IMR-90 (cell line): ENCODE data around the gene LEF1. TPM values are rescaled to one million over a fixed set of nuclear protein-coding genes. Genes with fewer than 3 reads are reported as not detected.

Source experiments
- ATAC-seq: fragments of 200-7000 bp; cut with Tn5 transposase; 2 replicates; pipeline ENCODE4 v1.9.1; 2020; ENCODE audit warnings: low read depth, mild to moderate bottlenecking, moderate library complexity
- BruUV-seq: library from RNA; stranded (reverse); fragments of 400-500 nt; replicated peaks from 2 replicates; lab custom pipeline; 2021; lab: Mats Ljungman, UMichigan
- CTCF ChIA-PET: fragments of 300-600 bp; formaldehyde crosslinking; extraction: SDS; loops from one replicate; lab custom pipeline; 2021; ENCODE audit warnings: antibody characterized with exemption; lab: Yijun Ruan, JAX
- POLR2A ChIA-PET: fragments of 300-600 bp; sonication (Branson Sonifier 250); formaldehyde crosslinking; loops from one replicate; lab custom pipeline; 2022; ENCODE audit warnings: antibody characterized with exemption; ENCODE audit not compliant: unreplicated experiment; lab: Charles Lee
- DNase-seq: peaks from one replicate; pipeline ENCODE4 v3.0.0; 2013
- H2AFZ ChIP-seq: replicated peaks from 2 replicates; pipeline ENCODE3; 2013; ENCODE audit warnings: low read length, mild to moderate bottlenecking; ENCODE audit not compliant: poor library complexity
- H2AK5ac ChIP-seq: 2 replicates; pipeline ENCODE4 v1.6.1; 2013; ENCODE audit warnings: low read depth, low read length, inconsistent platforms
- H2AK9ac ChIP-seq: replicated peaks from 2 replicates; pipeline ENCODE3; 2013; ENCODE audit warnings: mild to moderate bottlenecking, low read depth, low read length, moderate library complexity; ENCODE audit not compliant: poor library complexity
- H2BK120ac ChIP-seq: 2 replicates; pipeline ENCODE4 v1.6.1; 2013; ENCODE audit warnings: low read depth, low read length, inconsistent platforms
- H2BK15ac ChIP-seq: 3 replicates; pipeline ENCODE4 v1.6.1; 2013; ENCODE audit warnings: low read depth, low read length, inconsistent platforms
- H2BK20ac ChIP-seq: 2 replicates; pipeline ENCODE4 v1.6.1; 2013; ENCODE audit warnings: low read depth, mild to moderate bottlenecking, inconsistent platforms, low read length, moderate library complexity
- H2BK5ac ChIP-seq: 2 replicates; pipeline ENCODE4 v1.6.1; 2013; ENCODE audit warnings: mild to moderate bottlenecking, low read depth, low read length, inconsistent platforms; ENCODE audit not compliant: poor library complexity, severe bottlenecking
- H3K14ac ChIP-seq: replicated peaks from 2 replicates; pipeline ENCODE4 v1.6.1; 2013; ENCODE audit warnings: low read depth, low read length, inconsistent platforms
- H3K18ac ChIP-seq: 2 replicates; pipeline ENCODE4 v1.6.1; 2013; ENCODE audit warnings: low read depth, low read length, control low read depth
- H3K23ac ChIP-seq: 2 replicates; pipeline ENCODE4 v1.6.1; 2013; ENCODE audit warnings: low read depth, low read length, inconsistent platforms
- H3K27ac ChIP-seq: 2 replicates; pipeline ENCODE4 v1.5.1; 2013; ENCODE audit warnings: mild to moderate bottlenecking, control low read depth, low read length; ENCODE audit not compliant: insufficient read depth
- H3K27me3 ChIP-seq: 2 replicates; pipeline ENCODE4 v1.6.1; 2013; ENCODE audit warnings: low read length; ENCODE audit not compliant: control insufficient read depth, insufficient read depth
- H3K36me3 ChIP-seq: 2 replicates; pipeline ENCODE4 v1.6.1; 2013; ENCODE audit warnings: low read length, mixed read lengths; ENCODE audit not compliant: control insufficient read depth, insufficient read depth
- H3K4ac ChIP-seq: 2 replicates; pipeline ENCODE4 v1.6.1; 2013; ENCODE audit warnings: low read depth, low read length, inconsistent platforms
- H3K4me1 ChIP-seq: 2 replicates; pipeline ENCODE4 v1.6.1; 2013; ENCODE audit warnings: low read length, mixed read lengths; ENCODE audit not compliant: control insufficient read depth, insufficient read depth
- H3K4me2 ChIP-seq: 2 replicates; pipeline ENCODE4 v1.6.1; 2013; ENCODE audit warnings: low read depth, mild to moderate bottlenecking, control low read depth, low read length, moderate library complexity
- H3K4me3 ChIP-seq: 2 replicates; pipeline ENCODE4 v1.5.1; 2013; ENCODE audit warnings: low read depth, mild to moderate bottlenecking, control low read depth, low read length, moderate library complexity; ENCODE audit not compliant: insufficient read depth
- H3K56ac ChIP-seq: 2 replicates; pipeline ENCODE4 v1.6.1; 2013; ENCODE audit warnings: low read length, inconsistent platforms; ENCODE audit not compliant: insufficient read depth; ENCODE audit errors: extremely low read depth
- H3K79me1 ChIP-seq, 2 experiments: 2 replicates each; pipeline ENCODE4 v1.6.1; 2013; ENCODE audit warnings: low read length in 2 of 2, inconsistent platforms in 1 of 2, low read depth in 1 of 2
- H3K9ac ChIP-seq: 2 replicates; pipeline ENCODE4 v1.6.1; 2013; ENCODE audit warnings: low read depth, low read length, control low read depth
- H3K9me1 ChIP-seq: 2 replicates; pipeline ENCODE4 v1.6.1; 2013; ENCODE audit warnings: low read length, inconsistent platforms; ENCODE audit not compliant: insufficient read depth
- H3K9me3 ChIP-seq: 2 replicates; pipeline ENCODE4 v1.6.1; 2013; ENCODE audit warnings: low read length; ENCODE audit not compliant: control insufficient read depth, insufficient read depth
- H4K20me1 ChIP-seq: 2 replicates; pipeline ENCODE4 v1.6.1; 2013; ENCODE audit warnings: low read length, inconsistent platforms; ENCODE audit not compliant: insufficient read depth
- H4K5ac ChIP-seq: 2 replicates; pipeline ENCODE4 v1.6.1; 2013; ENCODE audit warnings: mild to moderate bottlenecking, low read depth, low read length, control low read depth
- H4K8ac ChIP-seq, 2 experiments: 2 replicates each; pipeline ENCODE4 v1.6.1; 2013; ENCODE audit warnings: low read depth in 2 of 2, low read length in 2 of 2, control low read depth in 1 of 2, inconsistent platforms in 1 of 2
- H4K91ac ChIP-seq: 2 replicates; pipeline ENCODE4 v1.6.1; 2013; ENCODE audit warnings: low read depth, low read length, inconsistent platforms; ENCODE audit not compliant: insufficient read depth
- BHLHE40 ChIP-seq: fragments of 150-350 bp; IDR thresholded peaks from 2 replicates; pipeline ENCODE4 v1.6.1; 2016; ENCODE audit warnings: mild to moderate bottlenecking, low read depth, low read length
- CEBPB ChIP-seq: IDR thresholded peaks from 2 replicates; pipeline ENCODE4 v1.6.1; 2012; ENCODE audit warnings: low read depth, low read length, improper control_type of control experiment
- CHD1 ChIP-seq: IDR thresholded peaks from 2 replicates; pipeline ENCODE4 v1.6.1; 2012; ENCODE audit warnings: low read depth, low read length, improper control_type of control experiment
- CTCF ChIP-seq: conservative IDR thresholded peaks from 2 replicates; pipeline ENCODE4 v1.5.1; 2012; ENCODE audit warnings: mild to moderate bottlenecking, low read depth, low read length, improper control_type of control experiment
- ELK1 ChIP-seq: fragments of 150-350 bp; IDR thresholded peaks from 2 replicates; pipeline ENCODE4 v1.6.1; 2016; ENCODE audit warnings: low read depth, mild to moderate bottlenecking, low read length, moderate library complexity, borderline replicate concordance
- FOS ChIP-seq: fragments of 150-350 bp; IDR thresholded peaks from 2 replicates; pipeline ENCODE4 v1.6.1; 2016; ENCODE audit warnings: low read depth, low read length
- MAFK ChIP-seq: IDR thresholded peaks from 2 replicates; pipeline ENCODE4 v1.6.1; 2012; ENCODE audit warnings: low read depth, low read length, improper control_type of control experiment
- MXI1 ChIP-seq: IDR thresholded peaks from 2 replicates; pipeline ENCODE4 v1.6.1; 2012; ENCODE audit warnings: low read depth, mild to moderate bottlenecking, low read length, moderate library complexity, borderline replicate concordance
- POLR2A ChIP-seq: IDR thresholded peaks from 2 replicates; pipeline ENCODE4 v1.6.1; 2012; ENCODE audit warnings: mild to moderate bottlenecking, low read depth, low read length
- RAD21 ChIP-seq: IDR thresholded peaks from 2 replicates; pipeline ENCODE4 v1.6.1; 2012; ENCODE audit warnings: low read length, improper control_type of control experiment
- RCOR1 ChIP-seq: IDR thresholded peaks from 2 replicates; pipeline ENCODE4 v1.6.1; 2012; ENCODE audit warnings: mild to moderate bottlenecking, low read length, improper control_type of control experiment; ENCODE audit not compliant: insufficient replicate concordance
- RFX5 ChIP-seq: IDR thresholded peaks from 2 replicates; pipeline ENCODE4 v1.8.0; 2012; ENCODE audit warnings: low read depth, mild to moderate bottlenecking, low read length, moderate library complexity
- SMC3 ChIP-seq: fragments of 150-350 bp; IDR thresholded peaks from 2 replicates; pipeline ENCODE4 v1.6.1; 2016; ENCODE audit warnings: low read depth, mild to moderate bottlenecking, antibody characterized with exemption, low read length, moderate library complexity
- USF2 ChIP-seq: fragments of 150-350 bp; IDR thresholded peaks from 2 replicates; pipeline ENCODE4 v1.6.1; 2017; ENCODE audit warnings: mild to moderate bottlenecking, antibody characterized with exemption, low read length, low read depth
- WGBS, 2 experiments: methylation state at CpG; one replicate each; pipeline versions ENCODE4 v1.1.5 to v1.1.7; 2013; ENCODE audit warnings: missing lambda C conversion rate in 2 of 2; ENCODE audit not compliant: insufficient read length in 1 of 2; ENCODE audit errors: extremely low coverage in 2 of 2; 5-methylcytosine and 5-hydroxymethylcytosine counted together
- dilution Hi-C: fragments of 300-500 bp; cut with HindIII; formaldehyde crosslinking; loops from one replicate; pipeline ENCODE4 v1.14.3; 2018; ENCODE audit warnings: low sequenced_read_pairs; ENCODE audit not compliant: unreplicated experiment
- in situ Hi-C: fragments of 300-500 bp; cut with MboI; formaldehyde crosslinking; loops from 3 replicates; pipeline ENCODE4 v1.14.3; 2019; ENCODE audit warnings: low sequenced_read_pairs, inconsistent platforms, mixed read lengths
- intact Hi-C: fragments of 100-400 bp; cut with micrococcal nuclease; formaldehyde crosslinking; loops from 2 replicates; pipeline ENCODE4 v1.10.0; 2022
- polyA plus RNA-seq, 3 experiments: library from polyadenylated mRNA; depleted of rRNA; stranded (reverse); fragments of >200 nt; gene quantifications; 2 replicates each; pipeline ENCODE4 v1.2.3, GENCODE V29; 2012; ENCODE audit warnings: low replicate concordance in 1 of 3
- total RNA-seq: library from RNA; depleted of rRNA; stranded (reverse); fragments of >200 nt; gene quantifications from 2 replicates; pipeline ENCODE4 v1.2.3, GENCODE V29; 2012

LEF1 gene
- total and polyA plus RNA-seq, 2 of the 4 experiments (the other 2 are of a cell fraction) = 1.7 to 1.8 TPM

DNA sequence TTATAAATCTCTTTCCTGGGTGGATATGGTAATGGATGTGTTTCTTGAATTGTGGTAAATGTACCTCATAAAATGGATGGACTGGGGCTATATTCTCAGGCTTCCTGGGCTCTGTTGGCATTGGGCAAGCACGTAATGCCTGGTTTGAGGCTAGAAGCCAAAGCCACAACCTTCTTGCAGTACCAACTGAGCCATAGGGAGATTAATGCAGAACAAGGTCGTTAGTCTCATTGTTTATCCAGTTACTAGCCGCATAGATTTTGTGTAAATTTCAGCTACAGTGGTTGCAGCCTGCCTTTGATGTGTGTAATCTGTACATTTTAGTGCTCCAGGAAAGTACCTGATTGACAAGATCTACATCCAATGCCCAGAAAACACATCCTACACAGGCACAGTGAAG, 7.2 kb upstream of the LEF1 start:
- ATAC-seq (no peak), DNase-seq (no peak)
- Histone ChIP-seq H3K9me1 (no peaks in the 10 kb centered on the region; the same call in 1 of the 2 replicates), H2BK5ac (no peak overlapping the region), H3K36me3 (no peaks in the 10 kb centered on the region), H3K14ac (no peak overlapping the region), H4K5ac (no peak overlapping the region), H4K8ac (no peak overlapping the region), H2BK120ac (no peak overlapping the region), H3K9ac (no peak overlapping the region), H3K9me3 (peaks cover 5% of the 10 kb centered on the region; the same call in 1 of the 2 replicates), H2BK15ac (no peak overlapping the region), H3K23ac (no peak overlapping the region), H4K91ac (no peak overlapping the region), H3K4me3 (no peak overlapping the region), H2AFZ (no peak overlapping the region), H2AK9ac (no peak overlapping the region), H4K20me1 (no peaks in the 10 kb centered on the region), H3K4ac (no peak overlapping the region), H3K18ac (no peak overlapping the region), H3K27ac (no peak overlapping the region), H3K56ac (no peak overlapping the region), H3K4me2 (no peak overlapping the region), H3K4me1 (no peaks in the 10 kb centered on the region), H3K27me3 (peaks cover 47% of the 10 kb centered on the region), H2BK20ac (no peak overlapping the region), H2AK5ac (no peak overlapping the region), H3K79me1 (no peaks in the 10 kb centered on the region)
- WGBS, 2 experiments = no CpG with 5 or more reads among the region's 3 CpGs
- TF ChIP-seq FOS = no peak
- no peak for TF ChIP-seq SMC3
- TF ChIP-seq BHLHE40 = no peak
- no peak for TF ChIP-seq CHD1
- TF ChIP-seq MAFK = no peak
- no peak for TF ChIP-seq MXI1
- TF ChIP-seq ELK1 = no peak
- TF ChIP-seq RAD21 = no peak
- TF ChIP-seq POLR2A = no peak
- TF ChIP-seq CEBPB = no peak
- TF ChIP-seq RCOR1 = no peak
- TF ChIP-seq RFX5 = no peak
- TF ChIP-seq CTCF = no peak
- TF ChIP-seq USF2 = no peak
- in situ Hi-C loops (no loop called here), intact Hi-C loops (no loop called here), dilution Hi-C loops (no loop called here)
- ChIA-PET CTCF (no interaction called here), POLR2A (no interaction called here)
- no TSS peak for BruUV-seq
